Testis (tissue), 3 donors: ENCODE results near the gene PRR36. TPM values are rescaled to one million over a fixed set of nuclear protein-coding genes. Genes with fewer than 3 reads are reported as not detected.

ENCODE experiments used
- DNase-seq: peaks from one replicate; pipeline ENCODE4 v3.0.0-alpha.2; 2019
- H3K27ac ChIP-seq, 2 donors: fragments of 200-600 bp; sonication (generic); one replicate each; pipeline ENCODE4 v1.5.1; 2019
- H3K27me3 ChIP-seq: fragments of 200-600 bp; sonication (generic); one replicate; pipeline ENCODE4 v1.5.1; 2019
- H3K36me3 ChIP-seq: fragments of 200-600 bp; sonication (generic); one replicate; pipeline ENCODE4 v1.5.1; 2017; ENCODE audit warnings: low read depth; ENCODE audit errors: missing control alignments
- H3K4me1 ChIP-seq: fragments of 200-600 bp; sonication (generic); one replicate; pipeline ENCODE4 v1.5.1; 2019
- H3K4me3 ChIP-seq, 2 donors: fragments of 200-600 bp; sonication (generic); one replicate each; pipeline ENCODE4 v1.5.1; 2017 to 2019
- H3K9me3 ChIP-seq: fragments of 200-600 bp; sonication (generic); one replicate; pipeline ENCODE4 v1.5.1; 2017
- POLR2A ChIP-seq: fragments of 450-650 bp; IDR thresholded peaks from one replicate; pipeline ENCODE4 v1.6.1; 2017; ENCODE audit warnings: antibody characterized with exemption, mild to moderate bottlenecking, moderate library complexity
- WGBS, 2 donors: methylation state at CpG; one replicate each; pipeline ENCODE4 v1.1.5; 2018; 5-methylcytosine and 5-hydroxymethylcytosine counted together
- intact Hi-C: fragments of 100-400 bp; cut with DNase I; formaldehyde crosslinking; loops from one replicate; pipeline ENCODE4 v1.15.1; 2023; ENCODE audit warnings: low total_unique reads
- polyA plus RNA-seq: library from polyadenylated mRNA; stranded (reverse); fragments of 350-450 nt; fragmentation: Illumina TruSeq; extraction: RNeasy Lipid Tissue Mini Kit (QIAGEN cat#74804); gene quantifications from one replicate; pipeline ENCODE4 v1.2.3, GENCODE V29; 2014; ENCODE audit warnings: low read depth, low replicate concordance; ENCODE audit not compliant: insufficient read depth
- total RNA-seq, 2 donors: library from RNA; depleted of rRNA; stranded (reverse); fragments of >200 nt; gene quantifications; one replicate each; pipeline ENCODE4 v1.2.3, GENCODE V29; 2016
- TF ChIP-seq, protein P1 (sequence below), 3 experiments: fragments of 450-650 bp in 2 of 3; fragments of 200-600 bp in 1 of 3; sonication (generic) in 1 of 3; IDR thresholded peaks; one replicate each; pipeline ENCODE4 v1.5.1; 2016 to 2019; ENCODE audit warnings: antibody characterized with exemption in 3 of 3, mild to moderate bottlenecking in 2 of 3, moderate library complexity in 1 of 3

Gene PRR36
- total and polyA plus RNA-seq, 3 donors from 2014 or later, result 0.50 to 3.3 (median 2.9) TPM

DNA sequence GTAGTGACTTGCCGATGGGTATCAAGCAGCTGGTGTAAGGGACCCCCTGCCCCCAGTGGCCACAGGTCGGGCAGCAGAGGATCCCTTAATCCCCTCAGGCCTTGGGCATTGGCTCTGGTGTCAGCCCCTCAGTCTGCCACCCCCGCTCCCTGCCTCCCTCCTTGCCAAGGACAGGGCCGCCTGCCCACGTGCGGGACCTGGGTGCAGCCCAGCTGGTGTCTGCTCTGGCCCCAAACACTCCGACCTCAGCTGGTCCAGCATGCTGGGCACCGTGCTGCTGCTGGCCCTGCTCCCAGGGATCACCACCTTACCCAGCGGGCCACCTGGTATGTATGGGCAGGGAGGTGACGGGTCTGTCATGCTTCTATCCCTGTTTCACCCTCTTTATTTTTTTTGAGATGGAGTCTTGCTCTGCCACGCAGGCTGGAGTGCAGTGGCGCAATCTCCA lies 40.4 kb upstream of the PRR36 start, which contains the start of gene TGFBR3L:
TSS of gene TGFBR3L (plus strand) at position 233 of the 448 bp plus-strand sequence.
- DNase-seq, result no peak
- intact Hi-C loops, result no loop called here
- 68 to 80% methylated on average over 4 to 12 of the region's 12 CpGs for WGBS, 2 donors
- Histone ChIP-seq H3K4me3 (no peak within 1 kb of the TSS), H3K27ac (no peak within 1 kb of the TSS), H3K4me1 (peaks cover 12% of the 10 kb centered on the region), H3K9me3 (no peaks in the 10 kb centered on the region), H3K36me3 (no peaks in the 10 kb centered on the region), H3K27me3 (no peaks in the 10 kb centered on the region)
- TF ChIP-seq, protein P1, sequence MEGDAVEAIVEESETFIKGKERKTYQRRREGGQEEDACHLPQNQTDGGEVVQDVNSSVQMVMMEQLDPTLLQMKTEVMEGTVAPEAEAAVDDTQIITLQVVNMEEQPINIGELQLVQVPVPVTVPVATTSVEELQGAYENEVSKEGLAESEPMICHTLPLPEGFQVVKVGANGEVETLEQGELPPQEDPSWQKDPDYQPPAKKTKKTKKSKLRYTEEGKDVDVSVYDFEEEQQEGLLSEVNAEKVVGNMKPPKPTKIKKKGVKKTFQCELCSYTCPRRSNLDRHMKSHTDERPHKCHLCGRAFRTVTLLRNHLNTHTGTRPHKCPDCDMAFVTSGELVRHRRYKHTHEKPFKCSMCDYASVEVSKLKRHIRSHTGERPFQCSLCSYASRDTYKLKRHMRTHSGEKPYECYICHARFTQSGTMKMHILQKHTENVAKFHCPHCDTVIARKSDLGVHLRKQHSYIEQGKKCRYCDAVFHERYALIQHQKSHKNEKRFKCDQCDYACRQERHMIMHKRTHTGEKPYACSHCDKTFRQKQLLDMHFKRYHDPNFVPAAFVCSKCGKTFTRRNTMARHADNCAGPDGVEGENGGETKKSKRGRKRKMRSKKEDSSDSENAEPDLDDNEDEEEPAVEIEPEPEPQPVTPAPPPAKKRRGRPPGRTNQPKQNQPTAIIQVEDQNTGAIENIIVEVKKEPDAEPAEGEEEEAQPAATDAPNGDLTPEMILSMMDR (IDR thresholded peaks at IDR 0.05), result no peak
- TF ChIP-seq POLR2A, result no peak

GRCh38 chr19:7914099-7914498 lies 39.9 kb upstream of the PRR36 start:
- intact Hi-C loops, result no loop called here
- Histone ChIP-seq H3K27ac (no peak overlapping the region), H3K4me3 (no peak overlapping the region), H3K27me3 (no peaks in the 10 kb centered on the region), H3K9me3 (no peaks in the 10 kb centered on the region), H3K36me3 (no peaks in the 10 kb centered on the region), H3K4me1 (peaks cover 10% of the 10 kb centered on the region)
- DNase-seq, result no peak
- TF ChIP-seq, protein P1 (IDR thresholded peaks at IDR 0.05), result no peak
- no peak for TF ChIP-seq POLR2A
- 54 to 69% methylated on average over 7 to 12 of the region's 12 CpGs for WGBS, 2 donors

DNA sequence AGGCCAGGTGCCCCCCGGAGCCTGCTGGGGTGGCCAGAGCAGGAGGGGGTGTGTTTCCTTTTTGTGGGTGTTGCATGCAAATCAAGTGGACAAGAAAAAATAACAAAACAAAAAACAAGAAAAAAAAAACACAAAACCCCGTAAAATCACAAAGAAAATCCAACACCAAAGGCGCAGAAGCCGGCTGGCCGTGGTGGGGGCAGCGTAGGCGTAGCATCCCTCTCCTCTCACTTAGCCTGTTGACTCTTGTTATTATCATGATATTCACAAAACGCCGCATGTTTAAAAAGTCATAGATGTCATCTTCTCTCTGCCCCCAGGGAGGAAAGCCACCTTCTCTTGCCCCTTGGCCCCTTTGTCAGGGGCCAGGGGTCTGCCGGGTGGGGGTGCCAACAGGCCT lies 39.5 kb upstream of the PRR36 start:
- no peak for TF ChIP-seq POLR2A
- TF ChIP-seq, protein P1 (IDR thresholded peaks at IDR 0.05), result no peak
- H3K27me3 ChIP-seq, result no peaks in the 10 kb centered on the region
- DNase-seq, result no peak
- 82 to 92% methylated on average over 10 of the region's 10 CpGs for WGBS, 2 donors
- no peak overlapping the region for H3K4me3 ChIP-seq
- H3K9me3 ChIP-seq, result no peaks in the 10 kb centered on the region
- no peak overlapping the region for H3K27ac ChIP-seq
- H3K4me1 ChIP-seq, result peaks cover 10% of the 10 kb centered on the region
- H3K36me3 ChIP-seq, result no peaks in the 10 kb centered on the region
- intact Hi-C loops, result no loop called here

GRCh38 chr19:7912697-7913564 lies 38.7 kb upstream of the PRR36 start:
- no peaks in the 10 kb centered on the region for H3K36me3 ChIP-seq
- TF ChIP-seq, protein P1 (IDR thresholded peaks at IDR 0.05), result no peak
- no peak for TF ChIP-seq POLR2A
- DNase-seq, result no peak
- no peak overlapping the region for H3K27ac ChIP-seq
- intact Hi-C loops, result no loop called here
- WGBS, 2 donors, result 91 to 94% methylated on average over 38 to 39 of the region's 39 CpGs
- peaks cover 13% of the 10 kb centered on the region for H3K4me1 ChIP-seq
- H3K27me3 ChIP-seq, result no peaks in the 10 kb centered on the region
- no peaks in the 10 kb centered on the region for H3K9me3 ChIP-seq
- H3K4me3 ChIP-seq, result no peak overlapping the region
